BLaER1 treated with 17β-estradiol and CSF1 and Interleukin-3, amounts not matched to agents 10 nM and 100 nM (cell line): ENCODE measurements around the gene XPA.
A peak's percentile ranks its signal among the peaks of the same experiment; 100 is the strongest.
"Not testable (repeated sequence)": the region's sequence is repeated elsewhere in the genome, so short reads cannot be mapped to it uniquely, and the experiment has no call there.

ENCODE experiments used
- H3K27ac ChIP-seq, 11 experiments: shearing (Covaris generic); formaldehyde crosslinking; 2 replicates each; pipeline ENCODE4 v1.8.1; 2022
- H3K27me3 ChIP-seq, 11 experiments: shearing (Covaris generic); formaldehyde crosslinking; 2 replicates each; pipeline ENCODE4 v1.8.1; 2022
- H3K36me3 ChIP-seq, 11 experiments: shearing (Covaris generic); formaldehyde crosslinking; 2 replicates each; pipeline ENCODE4 v1.8.1; 2022
- H3K4me1 ChIP-seq, 10 experiments: shearing (Covaris generic); formaldehyde crosslinking; 2 replicates each; pipeline ENCODE4 v1.8.1; 2022
- H3K4me2 ChIP-seq, 11 experiments: shearing (Covaris generic); formaldehyde crosslinking; 2 replicates each; pipeline ENCODE4 v1.8.1; 2022
- H3K4me3 ChIP-seq, 10 experiments: shearing (Covaris generic); formaldehyde crosslinking; 2 replicates each; pipeline ENCODE4 v1.8.1; 2022
- H3K9ac ChIP-seq, 11 experiments: shearing (Covaris generic); formaldehyde crosslinking; 2 replicates each; pipeline ENCODE4 v1.8.1; 2022
- H3K9me3 ChIP-seq, 11 experiments: shearing (Covaris generic); formaldehyde crosslinking; replicated peaks in 1 of 11; 2 replicates each; pipeline ENCODE4 v1.8.1; 2022
- H4K20me1 ChIP-seq, 11 experiments: shearing (Covaris generic); formaldehyde crosslinking; 2 replicates each; pipeline ENCODE4 v1.8.1; 2022
- Cebpa-rat ChIP-seq, 11 experiments: shearing (Covaris generic); IDR thresholded peaks; 2 replicates each; pipeline ENCODE4 v1.8.1; 2022

XPA gene

GRCh38 chr9:97696803-97697601 lies at the start of gene XPA:
TSS of gene XPA (minus strand) at chr9:97697340. CDS start at chr9:97697292, 48 bp downstream.
- peak within 1 kb of the TSS; percentile 80 to 93 (median 88) for H3K27ac ChIP-seq
- peak within 1 kb of the TSS; percentile 70 to 87 (median 82) for H3K4me3 ChIP-seq
- H3K4me1 ChIP-seq: peaks cover 28 to 53% (median 35%) of the 10 kb centered on the region in 10 experiments

DNA sequence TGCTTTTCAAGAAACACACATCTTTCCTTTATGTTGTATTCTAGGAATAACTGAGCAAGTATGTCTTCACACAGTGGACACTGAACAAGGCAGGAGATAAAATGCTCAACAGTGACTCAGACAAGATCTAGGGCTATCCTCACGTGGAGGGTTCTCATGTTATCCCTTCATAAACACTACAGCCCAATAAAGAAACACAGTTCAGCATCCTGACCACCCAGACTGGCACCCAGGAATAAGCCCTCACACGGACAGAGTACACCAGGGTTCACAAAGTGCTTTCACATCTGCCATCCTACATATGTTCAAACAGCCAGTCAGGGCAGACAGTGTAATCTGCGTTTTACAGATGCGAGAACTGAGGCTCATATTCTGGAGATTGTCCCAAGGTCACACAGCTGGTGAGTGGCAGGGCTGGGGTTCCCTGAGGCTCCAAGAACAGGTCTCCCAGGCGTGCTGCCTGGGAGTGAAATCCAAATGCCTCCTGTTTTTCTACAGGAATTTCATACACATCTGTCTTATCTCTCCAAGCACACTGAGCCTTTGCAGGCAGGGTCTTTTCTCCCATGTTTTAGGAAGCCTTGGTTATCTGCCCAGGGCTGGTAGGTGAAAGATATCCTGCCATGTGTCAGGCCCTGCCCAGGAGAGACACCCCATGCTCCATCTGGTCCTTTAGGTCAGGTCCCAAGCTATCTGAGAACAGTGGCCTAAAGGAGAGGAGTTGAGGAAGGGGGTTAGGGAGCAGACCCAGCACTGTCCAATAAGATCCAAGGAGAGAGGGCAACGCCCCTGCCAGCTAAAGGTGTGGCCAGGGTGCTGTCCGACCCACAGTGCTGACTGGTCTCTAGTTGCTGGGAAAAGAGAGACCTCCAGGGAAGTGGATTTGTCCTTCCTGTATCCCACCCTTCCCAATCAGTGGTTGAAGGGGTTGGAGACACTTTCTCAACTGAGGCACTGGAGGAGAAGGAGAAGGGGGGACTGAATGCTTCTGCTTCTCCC lies 47.9 kb upstream of the XPA start:
- Histone ChIP-seq H3K4me2 (no peak overlapping the region), H3K27me3 (peaks cover 0 to 10% (median 5%) of the 10 kb centered on the region in 11 experiments; a peak in 11 of 22 replicates), H3K9ac (no peak overlapping the region), H4K20me1 (no peaks in the 10 kb centered on the region; a peak in 1 of 22 replicates), H3K9me3 (peaks cover 20 to 28% (median 22%) of the 10 kb centered on the region in 11 experiments; a peak in 21 of 22 replicates), H3K36me3 (no peaks in the 10 kb centered on the region), H3K4me3 (no peak overlapping the region), H3K4me1 (peaks cover 0 to 4% (median 0%) of the 10 kb centered on the region in 10 experiments; a peak in 2 of 20 replicates), H3K27ac (no peak overlapping the region)
- no peak for TF ChIP-seq Cebpa-rat (IDR thresholded peaks at IDR 0.05)

More at GRCh38 chr9:97696803-97697601, at the start of gene XPA:
- peak within 1 kb of the TSS; percentile 88 to 96 (median 91) for H3K9ac ChIP-seq
- H3K9me3 ChIP-seq: no peaks in the 10 kb centered on the region
- peaks cover 9 to 26% (median 12%) of the 10 kb centered on the region in 11 experiments; a peak in 20 of 22 replicates for H3K36me3 ChIP-seq
- no peak for TF ChIP-seq Cebpa-rat (IDR thresholded peaks at IDR 0.05)
- H3K27me3 ChIP-seq: no peaks in the 10 kb centered on the region
- H4K20me1 ChIP-seq: peaks cover 0 to 35% (median 26%) of the 10 kb centered on the region in 11 experiments; a peak in 12 of 22 replicates
- peak within 1 kb of the TSS; percentile 76 to 97 (median 87) for H3K4me2 ChIP-seq

DNA sequence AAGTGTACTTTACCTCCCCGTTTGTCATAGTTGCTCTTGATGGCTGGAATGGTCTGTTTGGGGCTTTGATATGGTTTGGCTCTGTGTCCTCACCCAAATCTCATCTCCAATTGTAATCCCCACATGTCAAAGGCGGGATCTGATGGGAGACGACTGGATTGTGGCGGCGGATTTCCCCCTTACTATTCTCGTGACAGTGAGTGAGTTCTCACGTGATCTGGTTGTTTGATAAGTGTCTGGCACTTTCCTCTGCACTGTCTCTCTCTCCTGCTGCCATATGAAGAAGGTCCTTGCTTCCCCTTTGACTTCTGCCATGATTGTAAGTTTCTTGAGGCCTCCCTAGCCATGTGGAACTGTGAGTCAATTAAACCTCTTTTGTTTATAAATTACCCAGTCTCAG lies 46.9 kb upstream of the XPA start:
- not testable (repeated sequence) for H3K4me2 ChIP-seq, H4K20me1 ChIP-seq, H3K4me3 ChIP-seq, H3K27me3 ChIP-seq, H3K4me1 ChIP-seq, H3K27ac ChIP-seq, H3K9ac ChIP-seq, H3K36me3 ChIP-seq
- peaks cover 20 to 28% (median 22%) of the 10 kb centered on the region in 11 experiments; a peak in 21 of 22 replicates for H3K9me3 ChIP-seq

- Histone ChIP-seq H3K27me3 (peaks cover 0 to 10% (median 5%) of the 10 kb centered on the region in 11 experiments; a peak in 11 of 22 replicates), H3K4me3 (no peak overlapping the region), H3K27ac (no peak overlapping the region), H3K9me3 (peaks cover 20 to 28% (median 22%) of the 10 kb centered on the region in 11 experiments; a peak in 21 of 22 replicates), H3K36me3 (no peaks in the 10 kb centered on the region), H3K4me2 (no peak overlapping the region), H4K20me1 (no peaks in the 10 kb centered on the region; a peak in 1 of 22 replicates), H3K9ac (no peak overlapping the region), H3K4me1 (peaks cover 0 to 4% (median 0%) of the 10 kb centered on the region in 10 experiments; a peak in 2 of 20 replicates)
- no peak for TF ChIP-seq Cebpa-rat (IDR thresholded peaks at IDR 0.05)
These were observed 45.4 kb upstream of the XPA start for GRCh38 chr9:97742545-97742944.

DNA sequence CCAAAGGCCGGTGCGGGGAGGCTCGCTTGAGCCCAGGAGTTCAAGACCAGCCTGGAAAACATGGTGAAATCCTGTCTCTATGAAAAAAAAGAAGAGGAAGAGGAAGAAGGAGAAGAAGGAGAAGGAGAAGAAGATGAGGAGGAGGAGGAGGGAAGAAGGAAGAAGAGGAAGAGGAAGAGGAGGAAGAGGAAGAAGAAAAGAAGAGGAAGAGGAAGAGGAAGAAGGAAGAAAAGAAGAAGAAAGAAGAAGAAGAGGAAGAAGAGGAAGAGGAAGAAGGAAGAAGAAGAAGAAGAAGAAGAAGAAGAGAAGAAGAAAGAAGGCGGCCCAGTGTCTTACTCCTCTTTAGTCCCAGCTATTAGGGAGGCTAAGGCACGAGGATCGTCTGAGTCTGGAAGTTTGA lies 44.8 kb upstream of the XPA start:
- Histone ChIP-seq H3K9ac (no peak overlapping the region), H3K4me1 (peaks cover 0 to 4% (median 0%) of the 10 kb centered on the region in 10 experiments; a peak in 2 of 20 replicates), H3K4me2 (no peak overlapping the region), H3K27ac (no peak overlapping the region), H4K20me1 (no peaks in the 10 kb centered on the region; a peak in 1 of 22 replicates), H3K27me3 (peaks cover 0 to 10% (median 5%) of the 10 kb centered on the region in 11 experiments; a peak in 11 of 22 replicates), H3K36me3 (no peaks in the 10 kb centered on the region), H3K9me3 (peaks cover 20 to 28% (median 22%) of the 10 kb centered on the region in 11 experiments; a peak in 21 of 22 replicates), H3K4me3 (no peak overlapping the region)
- no peak for TF ChIP-seq Cebpa-rat (IDR thresholded peaks at IDR 0.05)

GRCh38 chr9:97740848-97741821 lies 44.0 kb upstream of the XPA start:
- H3K4me2 ChIP-seq: peak overlapping the region in 7 of 11 experiments; percentile 12 to 46 (median 19); a peak in 8 of 22 replicates
- H3K9ac ChIP-seq: no peak overlapping the region
- no peak overlapping the region for H3K4me3 ChIP-seq
- peaks cover 0 to 4% (median 0%) of the 10 kb centered on the region in 10 experiments; a peak in 2 of 20 replicates for H3K4me1 ChIP-seq
- peaks cover 0 to 10% (median 5%) of the 10 kb centered on the region in 11 experiments; a peak in 11 of 22 replicates for H3K27me3 ChIP-seq
- no peak overlapping the region for H3K27ac ChIP-seq
- H3K36me3 ChIP-seq: no peaks in the 10 kb centered on the region
- no peak for TF ChIP-seq Cebpa-rat (IDR thresholded peaks at IDR 0.05)
- H4K20me1 ChIP-seq: no peaks in the 10 kb centered on the region; a peak in 1 of 22 replicates
- H3K9me3 ChIP-seq: peaks cover 20 to 28% (median 22%) of the 10 kb centered on the region in 11 experiments; a peak in 21 of 22 replicates

- no peak overlapping the region for H3K4me3 ChIP-seq
- no peak overlapping the region for H3K9ac ChIP-seq
- H3K27ac ChIP-seq: no peak overlapping the region
- H3K9me3 ChIP-seq: peaks cover 15 to 18% (median 16%) of the 10 kb centered on the region in 11 experiments; a peak in 21 of 22 replicates
- H3K4me2 ChIP-seq: no peak overlapping the region
- H4K20me1 ChIP-seq: no peaks in the 10 kb centered on the region
- H3K27me3 ChIP-seq: peaks cover 0 to 10% (median 5%) of the 10 kb centered on the region in 11 experiments; a peak in 11 of 22 replicates
- no peak for TF ChIP-seq Cebpa-rat (IDR thresholded peaks at IDR 0.05)
- H3K4me1 ChIP-seq: peaks cover 0 to 4% (median 0%) of the 10 kb centered on the region in 10 experiments; a peak in 2 of 20 replicates
- no peaks in the 10 kb centered on the region for H3K36me3 ChIP-seq
These were observed 40.3 kb upstream of the XPA start for GRCh38 chr9:97737429-97737828.
